ENCODE measurements around the gene CNTN4.
"Not testable (repeated sequence)": the region's sequence is repeated elsewhere in the genome, so short reads cannot be mapped to it uniquely, and the experiment has no call there.

The CNTN4 gene

DNA sequence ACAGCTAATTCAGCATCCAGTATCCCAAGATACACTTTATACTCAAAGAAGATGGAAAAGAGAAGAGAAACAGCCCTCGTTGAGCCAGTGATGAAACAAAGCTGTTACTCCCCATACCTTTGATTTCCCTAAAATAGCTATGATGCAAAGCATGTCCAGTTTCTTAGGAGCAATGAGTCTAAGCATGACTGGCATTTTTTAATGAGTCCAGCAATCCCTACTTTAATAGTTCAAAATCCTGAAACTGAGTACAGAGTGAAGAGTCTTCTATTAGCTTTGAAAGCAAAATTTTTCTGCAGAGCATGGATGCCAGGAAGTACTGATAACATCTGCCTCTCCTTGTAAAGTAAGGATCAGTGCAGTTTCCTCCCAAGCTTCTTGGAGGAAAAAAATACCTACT lies 708.8 kb downstream of the CNTN4 start:
- DNase-seq (ENCODE audit: low spot score): no peak

DNA sequence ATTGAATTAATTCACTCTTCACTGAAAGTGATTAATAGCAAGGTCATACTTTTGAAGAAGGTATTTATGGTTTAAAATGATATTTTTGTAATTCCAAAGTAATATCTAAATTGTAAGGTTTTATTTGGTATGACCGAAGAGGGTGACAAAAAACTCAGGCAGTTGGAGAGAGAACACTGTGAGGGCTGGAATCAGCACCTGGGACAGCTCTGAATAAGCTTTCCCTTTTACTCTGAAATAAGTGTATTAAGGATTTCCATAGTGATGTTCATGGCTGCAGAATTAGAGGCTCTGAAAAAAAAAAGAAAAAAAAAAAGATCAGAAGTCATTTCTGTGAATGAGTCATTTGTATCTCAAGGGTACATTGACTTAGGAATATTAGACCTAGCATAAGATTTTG lies 712.1 kb downstream of the CNTN4 start:
- no peak for DNase-seq (ENCODE audit: low spot score)

DNA sequence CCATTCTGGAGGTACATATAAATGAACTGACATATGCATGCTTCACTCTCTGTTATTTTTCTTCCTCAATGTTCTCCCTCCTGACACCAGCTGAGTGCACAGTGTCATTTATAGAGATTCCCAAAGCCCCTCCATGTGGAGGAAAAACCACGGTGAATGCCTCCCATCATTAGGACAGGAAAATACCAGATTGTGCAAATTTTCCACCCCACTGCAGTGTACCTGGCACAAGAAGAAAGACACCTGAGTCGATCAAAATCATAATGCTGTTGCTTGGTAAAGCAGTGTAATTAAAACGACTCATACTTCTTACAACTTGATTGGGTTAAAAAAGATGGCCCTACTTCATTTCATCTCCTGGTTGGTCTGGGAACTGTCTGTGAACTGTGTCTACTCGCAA lies 720.9 kb downstream of the CNTN4 start:
- DNase-seq (ENCODE audit: low spot score): no peak

DNA sequence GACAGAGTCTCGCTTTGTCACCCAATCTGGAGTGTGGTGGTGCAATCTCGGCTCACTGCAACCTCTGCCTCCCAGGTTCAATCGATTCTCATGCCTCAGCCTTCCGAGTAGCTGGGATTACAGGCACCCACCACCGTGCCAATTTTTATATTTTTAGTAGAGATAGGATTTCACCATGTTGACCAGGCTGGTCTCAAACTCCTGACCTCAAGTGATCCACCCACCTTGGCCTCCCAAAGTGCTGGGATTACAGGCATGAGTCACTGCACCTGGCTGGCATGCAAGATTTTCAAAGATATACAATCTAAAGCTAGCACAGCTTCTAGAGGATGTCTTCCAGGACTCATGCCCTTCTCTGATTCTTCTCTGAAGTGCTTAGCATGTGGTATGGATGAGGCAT lies 722.3 kb downstream of the CNTN4 start:
- not testable (repeated sequence) for DNase-seq (ENCODE audit: low spot score)

DNA sequence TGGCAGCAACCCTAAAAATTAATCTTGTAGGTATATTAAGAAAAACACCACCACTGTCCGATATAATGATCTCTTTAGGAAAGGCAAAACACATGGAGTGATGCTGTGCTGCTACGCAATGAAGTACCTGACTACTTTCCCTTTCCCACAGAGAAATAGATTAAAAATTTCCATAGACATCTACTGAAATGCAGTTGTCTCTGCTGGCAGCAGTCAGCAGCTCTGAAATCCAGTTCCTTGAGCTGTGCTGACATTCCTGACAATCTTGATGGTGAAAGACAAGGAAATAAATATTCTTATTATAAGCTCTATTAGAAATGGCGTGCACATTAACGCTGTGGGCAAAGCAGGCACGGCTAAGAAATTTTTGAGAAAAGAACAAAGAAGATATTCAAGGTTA lies 723.9 kb downstream of the CNTN4 start:
- DNase-seq (ENCODE audit: low spot score): no peak

DNA sequence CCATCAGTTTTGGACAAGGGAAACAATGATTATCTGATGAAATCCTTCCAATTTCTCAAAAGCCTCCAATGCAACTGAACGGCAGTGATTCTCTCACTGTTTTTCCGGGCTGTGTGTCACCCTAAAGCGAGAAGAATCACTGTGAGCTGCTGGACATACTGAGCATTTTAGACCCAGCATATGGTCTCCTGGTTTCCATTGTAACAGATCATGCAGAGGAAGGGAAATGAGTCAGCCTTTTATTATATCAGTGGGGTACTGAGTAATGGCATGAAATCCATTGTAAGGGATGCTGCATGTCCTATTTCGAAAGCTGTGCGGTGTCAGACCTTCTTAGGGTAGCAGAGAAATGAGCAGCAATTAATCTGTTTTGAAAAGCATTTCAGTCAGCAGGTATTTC lies 724.4 kb downstream of the CNTN4 start:
- DNase-seq (ENCODE audit: low spot score): peak; percentile 4

DNA sequence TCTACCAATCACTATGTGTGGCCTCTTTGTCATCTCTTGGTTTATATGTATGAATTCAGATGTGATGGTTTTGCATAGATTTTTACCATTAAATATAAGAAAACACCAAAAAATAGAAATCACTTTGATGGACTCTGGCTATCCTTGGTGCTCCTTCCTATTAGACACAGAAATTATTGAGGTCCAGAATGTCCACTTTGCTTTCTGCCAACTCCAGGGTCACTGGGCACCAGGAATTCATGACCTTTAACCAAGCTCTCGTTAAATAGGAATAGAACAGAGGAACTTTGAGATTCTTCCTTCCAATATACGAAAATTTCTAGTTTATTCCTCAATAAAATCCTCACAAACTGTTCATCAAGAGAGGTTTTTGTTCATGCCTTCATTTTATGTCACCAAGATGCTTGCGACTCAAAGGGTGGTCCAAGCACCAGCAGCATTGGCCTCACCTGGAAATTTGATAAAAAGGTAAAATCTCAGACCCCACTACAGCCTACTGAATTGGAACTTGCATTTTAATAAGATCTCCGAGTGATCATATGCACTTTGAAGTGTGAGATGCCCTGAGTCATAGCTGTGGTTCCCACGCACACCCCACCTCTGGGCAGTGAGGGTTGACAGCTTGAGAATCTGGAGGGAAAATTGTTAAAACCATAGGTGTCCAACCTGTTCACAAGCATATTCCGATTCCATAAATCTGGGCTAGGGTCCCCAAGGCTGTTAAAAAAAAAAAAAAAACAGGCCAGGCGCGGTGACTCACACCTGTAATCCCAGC lies 725.0 kb downstream of the CNTN4 start:
- no peak for DNase-seq (ENCODE audit: low spot score)

DNA sequence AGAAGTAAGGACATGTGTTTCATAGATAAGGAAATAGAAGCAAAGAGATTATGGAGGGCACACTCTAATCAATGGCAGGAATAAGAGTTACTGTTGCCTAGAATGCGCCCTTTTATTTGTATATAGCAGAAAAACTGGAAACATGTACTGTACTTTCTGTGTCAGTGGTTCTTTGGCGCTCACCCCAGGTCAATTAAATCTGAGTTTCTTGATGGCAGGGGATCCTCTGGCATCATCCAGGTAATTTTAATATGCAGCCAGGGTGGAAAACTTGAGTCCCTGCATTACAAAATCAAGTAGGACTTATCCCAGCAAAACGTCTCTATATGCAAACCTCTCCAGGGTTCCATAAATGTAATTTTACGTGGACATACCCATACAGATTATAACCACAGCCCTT lies 727.4 kb downstream of the CNTN4 start:
- DNase-seq (ENCODE audit: low spot score): no peak

DNA sequence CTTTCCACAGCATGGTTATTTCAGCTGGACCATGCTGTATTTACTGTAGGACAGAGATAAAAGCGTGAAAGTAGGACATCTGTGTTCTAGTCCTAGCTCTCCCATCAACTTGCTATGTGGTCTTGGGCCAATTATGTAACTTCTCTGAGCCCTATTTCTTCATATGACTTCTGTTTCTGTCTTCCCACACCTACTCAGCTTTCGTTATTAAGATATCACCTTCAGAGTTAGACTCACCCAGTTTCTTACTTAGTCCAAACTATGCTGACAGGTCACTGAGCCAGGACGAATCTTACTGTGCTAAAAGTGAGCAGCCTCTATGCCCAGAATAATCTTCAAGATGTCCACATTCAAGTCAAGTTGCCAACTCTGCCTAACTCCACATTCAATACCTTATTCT lies 727.8 kb downstream of the CNTN4 start:
- no peak for DNase-seq (ENCODE audit: low spot score)

DNA sequence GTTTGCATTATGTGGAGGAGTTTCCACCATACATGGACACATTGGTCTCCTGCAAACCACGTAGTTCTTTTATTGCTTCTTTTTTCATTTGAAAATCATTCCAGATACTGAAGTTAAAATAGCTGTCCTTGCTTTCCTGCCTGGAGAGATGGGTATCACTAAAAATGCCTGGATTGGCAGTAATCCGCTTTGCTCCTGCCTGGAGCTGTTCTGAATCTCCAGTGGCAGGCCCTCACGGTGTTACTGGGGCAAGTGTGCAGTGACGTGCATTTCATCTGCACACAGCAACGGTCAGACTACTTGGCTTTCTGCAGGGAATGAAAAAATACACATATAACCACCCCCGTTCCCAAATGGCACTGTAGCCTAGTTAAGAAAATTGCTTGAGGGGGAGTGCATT lies 738.6 kb downstream of the CNTN4 start:
- no peak for DNase-seq (ENCODE audit: low spot score)

DNA sequence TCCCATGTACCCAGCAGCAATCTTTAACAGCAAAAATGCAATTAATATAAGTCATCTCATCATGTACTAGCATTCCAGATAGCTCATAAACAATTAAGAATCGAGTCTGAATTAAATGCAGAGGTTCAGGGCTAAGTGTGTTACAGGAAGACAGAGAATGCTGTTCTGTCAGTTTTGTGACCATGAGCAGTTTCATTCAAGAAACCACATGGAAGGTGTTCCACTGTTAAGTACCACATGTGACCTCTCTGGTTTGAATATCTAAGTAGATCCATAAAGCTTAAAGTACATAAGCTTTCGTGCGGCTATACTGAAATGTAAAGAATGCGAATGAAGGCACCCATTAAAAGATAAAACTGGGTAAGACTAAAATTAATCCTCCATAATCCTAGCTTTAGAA lies 739.2 kb downstream of the CNTN4 start:
- no peak for DNase-seq (ENCODE audit: low spot score)

DNA sequence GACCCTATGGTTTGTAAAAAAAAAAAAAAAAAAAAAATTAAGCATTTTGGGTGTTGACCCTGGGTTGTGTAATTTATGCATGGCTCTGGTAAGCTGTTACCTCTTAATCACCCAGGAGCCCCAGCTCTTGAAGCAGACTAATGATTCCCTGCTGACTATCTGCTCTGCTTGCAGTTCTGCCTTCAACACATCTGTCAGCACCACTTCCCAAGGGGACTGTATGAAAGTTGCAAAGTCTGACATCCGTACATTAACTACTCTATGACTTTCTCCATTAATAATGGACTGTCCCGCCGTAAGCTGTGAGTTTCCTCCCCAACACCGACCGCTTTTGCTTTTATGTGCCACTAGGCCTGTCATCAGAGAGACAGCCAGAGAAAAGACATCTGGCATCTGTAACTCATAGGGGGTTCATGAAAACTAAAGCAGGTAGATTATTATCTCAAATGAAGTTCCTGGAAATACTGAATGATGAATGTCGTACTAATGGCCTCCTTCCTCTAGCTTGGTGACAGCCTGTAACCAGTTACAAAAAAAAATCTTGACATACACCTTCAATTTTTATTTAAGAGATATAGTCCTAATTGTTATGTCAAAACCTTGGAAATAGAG lies 740.0 kb downstream of the CNTN4 start:
- DNase-seq (ENCODE audit: low spot score): no peak

DNA sequence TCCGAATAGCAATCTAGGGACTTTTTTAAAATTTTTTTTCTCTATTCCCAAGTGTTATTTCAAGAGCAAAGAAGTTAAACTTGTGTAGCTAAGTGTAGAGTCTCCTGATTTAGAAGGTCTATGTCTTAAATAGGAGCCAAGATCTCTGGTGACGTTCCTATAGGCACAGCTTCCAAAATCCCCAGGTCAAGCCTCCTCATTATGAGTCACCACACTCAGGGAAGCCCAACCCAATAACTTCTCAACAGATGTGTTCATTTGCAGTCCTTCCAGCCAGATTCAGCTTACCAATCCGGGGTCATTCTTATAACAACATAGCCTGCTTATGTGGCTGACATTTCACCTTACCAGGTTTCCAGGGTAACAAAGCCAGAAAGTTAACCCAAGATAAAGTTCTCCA lies 741.2 kb downstream of the CNTN4 start:
- DNase-seq (ENCODE audit: low spot score): no peak

DNA sequence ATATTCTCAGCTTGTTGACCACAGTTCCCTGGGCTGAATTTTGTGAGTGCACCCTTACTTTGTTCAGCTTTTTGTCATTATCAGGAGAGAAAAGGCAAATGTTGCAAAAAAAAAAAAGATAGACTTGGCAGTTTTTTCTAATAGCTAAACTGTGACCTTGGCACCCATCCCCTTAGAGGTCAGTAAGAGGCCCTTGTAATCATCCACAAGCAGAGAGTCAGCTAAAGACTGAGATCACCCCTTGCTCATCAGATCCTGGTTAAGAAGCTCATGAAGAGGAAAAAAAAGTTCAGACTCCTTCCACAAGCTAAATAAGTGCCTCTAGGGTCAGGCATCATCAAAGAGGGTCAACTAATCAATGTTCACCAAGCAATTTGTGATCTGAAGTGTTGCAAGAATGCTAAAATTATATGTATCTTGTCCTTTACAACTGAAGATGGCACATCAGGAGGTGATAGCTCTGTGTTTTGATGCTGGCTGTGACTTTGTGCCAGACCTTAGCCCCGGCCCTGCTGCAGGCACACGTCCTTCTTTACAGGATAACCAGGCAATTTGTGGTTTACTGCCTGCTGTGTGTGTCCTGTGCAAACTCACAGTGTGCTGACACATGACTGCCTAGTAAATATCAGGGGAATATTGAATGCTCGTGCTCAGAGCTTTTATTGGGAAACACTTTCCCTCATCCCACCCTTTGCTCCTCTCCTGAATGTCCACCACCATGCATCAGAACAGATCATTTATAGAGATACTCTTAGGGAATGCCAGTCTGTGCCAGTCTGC lies 748.6 kb downstream of the CNTN4 start:
- no peak for DNase-seq (ENCODE audit: low spot score)

DNA sequence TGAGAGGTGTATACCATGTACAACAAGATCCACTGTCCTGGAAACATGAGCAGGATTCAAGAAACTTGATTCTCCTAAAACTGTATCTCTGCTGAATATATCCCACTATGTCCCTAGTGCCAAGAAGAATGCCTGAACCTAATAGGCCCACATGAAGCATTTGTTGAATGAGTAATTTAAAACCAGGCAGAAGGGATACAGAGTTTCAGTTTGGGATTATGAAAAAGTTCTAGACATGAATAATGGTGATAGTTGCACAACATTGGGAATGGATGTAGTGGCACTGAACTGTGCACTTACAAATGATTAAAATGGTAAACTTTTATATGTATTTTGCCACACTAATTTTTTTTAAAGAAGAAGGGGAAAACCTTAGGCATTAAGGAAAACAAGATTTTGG lies 750.4 kb downstream of the CNTN4 start:
- DNase-seq (ENCODE audit: low spot score): no peak

DNA sequence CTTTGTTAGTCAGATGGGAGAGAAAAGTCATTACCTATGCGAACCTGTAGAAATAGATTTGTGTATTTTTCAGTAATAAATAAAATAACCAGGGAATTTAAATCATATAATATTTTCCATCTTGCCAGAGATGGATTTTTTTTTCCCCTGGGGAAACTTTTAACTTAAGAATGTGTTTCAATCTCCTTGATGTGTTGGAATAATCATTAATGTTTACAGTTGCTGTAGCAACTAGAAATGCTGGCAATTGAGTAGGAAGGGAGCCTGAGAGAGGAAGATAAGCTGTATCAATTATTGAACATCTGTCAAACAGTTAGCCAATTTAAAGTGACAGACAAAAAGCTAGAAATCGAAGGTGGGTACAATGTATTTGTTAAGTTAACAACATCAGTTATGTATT lies 752.0 kb downstream of the CNTN4 start:
- no peak for DNase-seq (ENCODE audit: low spot score)

DNA sequence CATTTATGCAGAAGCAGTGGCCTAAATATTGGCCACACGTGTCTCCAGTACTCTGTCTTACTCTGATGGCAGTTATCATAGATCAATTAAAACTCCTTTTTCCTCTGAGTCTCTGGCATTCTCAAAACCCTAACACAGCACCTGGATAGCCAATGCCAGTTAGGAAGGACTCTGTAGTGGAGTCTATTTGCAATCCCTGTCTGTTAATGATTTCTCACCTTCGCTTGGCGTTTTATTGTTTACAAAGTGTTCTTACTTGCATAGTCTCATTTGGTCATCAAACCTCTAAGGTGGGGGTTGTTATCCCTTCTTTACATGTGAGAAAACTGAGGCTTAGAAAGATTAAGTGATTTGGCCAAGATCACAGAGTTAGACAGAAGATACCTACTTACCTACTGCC lies 752.7 kb downstream of the CNTN4 start:
- DNase-seq (ENCODE audit: low spot score): no peak

DNA sequence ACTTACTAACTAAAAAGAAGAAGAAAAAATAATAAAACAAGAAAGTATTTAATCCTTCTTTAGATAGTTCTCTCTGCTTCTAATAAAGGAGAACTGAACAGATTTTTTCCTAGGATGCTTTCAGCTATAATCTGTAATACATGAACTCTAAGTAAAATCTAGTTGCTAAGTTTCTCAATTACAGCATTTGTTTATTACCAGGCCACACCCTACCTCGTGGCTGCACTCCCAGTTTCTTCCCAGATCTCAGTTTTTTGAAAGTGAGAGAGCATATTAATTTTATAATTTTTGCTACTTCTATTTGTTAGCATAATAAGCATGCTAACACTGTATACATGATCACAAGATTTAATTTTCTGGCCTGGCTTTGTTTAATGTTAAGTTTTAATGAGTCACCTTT lies 753.2 kb downstream of the CNTN4 start:
- no peak for DNase-seq (ENCODE audit: low spot score)

DNA sequence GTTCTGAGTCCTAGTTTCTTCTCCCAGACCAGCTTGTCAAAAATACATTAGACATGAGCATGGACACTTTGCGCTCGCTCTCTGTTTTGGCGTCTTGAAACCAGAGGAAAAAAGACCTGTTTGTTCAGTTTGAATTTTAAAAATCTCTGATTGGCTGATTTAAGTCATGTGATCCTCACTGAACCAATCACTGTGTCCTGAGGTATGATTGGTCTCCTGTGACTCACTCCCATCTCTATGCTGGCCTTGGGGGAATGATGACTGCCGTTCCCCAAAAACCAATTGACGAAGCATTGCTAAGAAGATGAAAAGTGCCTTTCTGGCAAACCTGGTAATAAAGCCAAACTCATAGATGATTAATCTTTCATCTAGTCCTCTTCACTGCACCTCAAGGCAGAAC lies 755.0 kb downstream of the CNTN4 start:
- DNase-seq (ENCODE audit: low spot score): no peak

DNA sequence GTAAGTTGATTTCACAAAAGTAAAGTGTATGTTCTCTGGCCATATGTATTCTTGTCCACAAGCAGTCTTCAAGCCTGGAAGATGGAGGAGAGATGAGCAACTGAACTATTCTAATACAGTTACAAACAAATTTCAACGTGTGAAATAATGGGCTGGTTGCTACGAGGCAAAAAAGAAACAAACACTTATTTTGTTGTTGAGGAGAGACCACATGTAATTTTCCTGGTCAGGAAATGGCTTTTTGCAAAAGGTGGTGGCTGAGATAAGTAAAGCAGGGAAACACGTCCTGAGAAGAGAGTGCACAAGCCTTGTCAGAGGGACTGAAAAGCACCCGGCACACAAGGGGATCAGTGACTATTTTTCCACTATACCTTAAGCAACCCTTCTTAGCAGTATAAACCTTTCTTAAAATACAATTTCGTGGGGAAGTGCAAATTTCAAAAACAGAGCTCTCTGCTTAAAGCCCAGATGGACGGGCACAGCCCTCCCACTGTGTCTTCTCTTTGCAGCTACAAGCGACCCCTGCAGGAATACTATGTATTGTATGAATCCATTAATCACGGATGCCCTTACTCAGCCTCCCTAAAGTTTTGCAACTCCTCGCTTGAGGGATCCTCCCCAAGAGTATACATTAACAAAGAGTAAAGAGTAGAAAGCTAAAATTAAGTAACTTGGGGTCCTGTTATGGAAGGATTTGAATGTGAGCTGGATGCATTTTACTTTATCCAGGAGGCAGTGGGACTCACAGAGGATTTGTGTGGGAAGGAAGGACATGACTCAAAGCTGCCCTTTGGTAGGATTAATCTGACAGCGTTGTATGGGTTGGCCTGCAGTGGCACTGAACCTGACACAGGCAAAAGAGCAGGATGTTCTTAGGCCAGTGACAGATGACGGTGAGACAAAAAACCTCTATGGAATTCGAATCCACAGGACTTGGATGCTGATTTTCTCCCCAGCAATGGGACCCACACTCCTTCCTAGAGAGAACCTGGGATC lies 757.8 kb downstream of the CNTN4 start:
- no peak for DNase-seq (ENCODE audit: low spot score)

DNA sequence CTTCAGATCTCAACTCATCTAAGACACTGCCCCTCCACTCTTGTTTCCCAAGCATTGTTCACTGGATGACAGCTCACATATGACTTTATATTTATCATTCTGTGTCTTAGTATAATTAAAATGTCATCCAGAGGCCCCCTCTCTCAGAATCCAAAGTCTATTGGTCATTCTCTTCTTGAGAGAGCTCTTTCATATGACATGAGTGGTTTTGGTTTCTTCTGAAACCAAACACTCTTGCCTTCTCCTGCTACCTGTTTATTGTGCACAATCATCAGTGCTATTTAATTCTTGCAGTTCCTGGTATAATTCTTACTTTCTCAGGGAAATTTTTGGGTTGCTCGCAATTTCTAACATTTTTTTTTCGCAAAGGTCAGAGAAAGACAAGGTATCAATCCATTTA lies 762.0 kb downstream of the CNTN4 start:
- DNase-seq (ENCODE audit: low spot score): no peak

DNA sequence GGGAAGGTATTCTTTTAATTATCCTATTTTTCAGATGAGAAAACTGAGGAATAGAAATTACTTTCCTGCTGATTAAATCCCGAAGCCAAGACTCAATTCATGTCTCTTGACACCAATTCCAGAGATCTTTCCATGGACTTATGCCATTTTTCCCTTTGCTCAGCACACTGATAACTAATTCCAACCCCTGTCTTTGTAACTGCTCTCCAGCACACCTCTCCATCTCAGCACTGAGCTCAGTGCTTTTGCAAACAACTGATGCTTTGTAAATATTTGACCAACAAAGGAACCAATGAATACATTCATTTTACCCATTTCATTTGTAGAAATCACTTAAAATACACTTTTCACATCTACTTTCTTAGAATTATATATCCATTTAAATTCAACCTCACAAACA lies 762.5 kb downstream of the CNTN4 start:
- no peak for DNase-seq (ENCODE audit: low spot score)
